Measurements from ENCODE around the gene MAP1LC3B.
"Not testable (repeated sequence)": the region's sequence is repeated elsewhere in the genome, so short reads cannot be mapped to it uniquely, and the experiment has no call there.

MAP1LC3B gene

GRCh38 chr16:87376660-87377059, 15.5 kb upstream of the MAP1LC3B start:
- no peak overlapping the region for H2AFZ ChIP-seq (ENCODE audit: low read length)
- peaks cover 59% of the 10 kb centered on the region for H3K79me2 ChIP-seq (ENCODE audit: low read length)
- no peaks in the 10 kb centered on the region for H3K36me3 ChIP-seq (replicated peaks; ENCODE audit: insufficient read depth, low read length)
- no peak for DNase-seq
- H3K4me2 ChIP-seq (ENCODE audit: low read depth, low read length) = no peak overlapping the region
- H3F3A ChIP-seq (ENCODE audit: insufficient read depth, low read length) = no peaks in the 10 kb centered on the region
- no peaks in the 10 kb centered on the region for H3K9me3 ChIP-seq (replicated peaks; ENCODE audit: insufficient read depth, low read length)
- no peaks in the 10 kb centered on the region for H4K20me1 ChIP-seq (ENCODE audit: insufficient read depth, low read length)
- H3K4me1 ChIP-seq (ENCODE audit: low read length) = 0 out of 2 replicates have a peak, but pooled peaks cover 8% of the 10 kb centered on the region
- H3K9ac ChIP-seq (ENCODE audit: low read length) = no peak overlapping the region
- H3K27me3 ChIP-seq (replicated peaks; ENCODE audit: insufficient read depth, low read length) = no peaks in the 10 kb centered on the region
- no peak overlapping the region for H3K27ac ChIP-seq (ENCODE audit: low read length)
- no peak overlapping the region for H3K4me3 ChIP-seq (ENCODE audit: low read length)
- no peaks in the 10 kb centered on the region for H3K9me2 ChIP-seq (replicated peaks; ENCODE audit: insufficient read depth, low read length)
- no peak for TF ChIP-seq EZH2phosphoT487 (IDR thresholded peaks at IDR 0.05; ENCODE audit: low read length)
- no peak for TF ChIP-seq EZH2 (optimal IDR thresholded peaks at IDR 0.05; ENCODE audit: low read depth, low read length)
- TF ChIP-seq CTCF (IDR thresholded peaks at IDR 0.05; ENCODE audit: low read length) = no peak

- not testable (repeated sequence) for H3K9me2 ChIP-seq (replicated peaks; ENCODE audit: insufficient read depth, low read length); H3K9me3 ChIP-seq (replicated peaks; ENCODE audit: insufficient read depth, low read length); DNase-seq; H3K27ac ChIP-seq (ENCODE audit: low read length); H3K27me3 ChIP-seq (replicated peaks; ENCODE audit: insufficient read depth, low read length); H3K9ac ChIP-seq (ENCODE audit: low read length); H3K36me3 ChIP-seq (replicated peaks; ENCODE audit: insufficient read depth, low read length); H2AFZ ChIP-seq (ENCODE audit: low read length); H3K4me3 ChIP-seq (ENCODE audit: low read length); H3F3A ChIP-seq (ENCODE audit: insufficient read depth, low read length); H3K4me1 ChIP-seq (ENCODE audit: low read length); H3K4me2 ChIP-seq (ENCODE audit: low read depth, low read length); H4K20me1 ChIP-seq (ENCODE audit: insufficient read depth, low read length)
- H3K79me2 ChIP-seq (ENCODE audit: low read length) = peaks cover 57% of the 10 kb centered on the region
Measured at GRCh38 chr16:87379312-87379752, 12.8 kb upstream of the MAP1LC3B start.

- Histone ChIP-seq H3K79me2 (ENCODE audit: low read length) (peaks cover 55% of the 10 kb centered on the region), H3K27ac (ENCODE audit: low read length) (no peak overlapping the region), H2AFZ (ENCODE audit: low read length) (no peak overlapping the region), H3K4me2 (ENCODE audit: low read depth, low read length) (no peak overlapping the region), H4K20me1 (ENCODE audit: insufficient read depth, low read length) (no peaks in the 10 kb centered on the region), H3K9me3 (replicated peaks; ENCODE audit: insufficient read depth, low read length) (no peaks in the 10 kb centered on the region), H3K27me3 (replicated peaks; ENCODE audit: insufficient read depth, low read length) (no peaks in the 10 kb centered on the region), H3K4me1 (ENCODE audit: low read length) (0 out of 2 replicates have a peak, but pooled peaks cover 8% of the 10 kb centered on the region), H3K9me2 (replicated peaks; ENCODE audit: insufficient read depth, low read length) (no peaks in the 10 kb centered on the region), H3K9ac (ENCODE audit: low read length) (no peak overlapping the region), H3F3A (ENCODE audit: insufficient read depth, low read length) (no peaks in the 10 kb centered on the region), H3K36me3 (replicated peaks; ENCODE audit: insufficient read depth, low read length) (no peaks in the 10 kb centered on the region), H3K4me3 (ENCODE audit: low read length) (no peak overlapping the region)
- DNase-seq = no peak
- TF ChIP-seq EZH2phosphoT487 (IDR thresholded peaks at IDR 0.05; ENCODE audit: low read length) (no peak), EZH2 (optimal IDR thresholded peaks at IDR 0.05; ENCODE audit: low read depth, low read length) (no peak), CTCF (IDR thresholded peaks at IDR 0.05; ENCODE audit: low read length) (no peak)
Measured at GRCh38 chr16:87380403-87380802, 11.7 kb upstream of the MAP1LC3B start.

GRCh38 chr16:87380881-87381280, 11.3 kb upstream of the MAP1LC3B start:
- H3K79me2 ChIP-seq (ENCODE audit: low read length) = peaks cover 50% of the 10 kb centered on the region
- H3F3A ChIP-seq (ENCODE audit: insufficient read depth, low read length) = no peaks in the 10 kb centered on the region
- H2AFZ ChIP-seq (ENCODE audit: low read length) = no peak overlapping the region
- no peak for DNase-seq
- peak overlapping the region; percentile 9; the same call in 1 of the 2 replicates for H3K4me2 ChIP-seq (ENCODE audit: low read depth, low read length)
- H4K20me1 ChIP-seq (ENCODE audit: insufficient read depth, low read length) = no peaks in the 10 kb centered on the region
- H3K4me1 ChIP-seq (ENCODE audit: low read length) = 0 out of 2 replicates have a peak, but pooled peaks cover 8% of the 10 kb centered on the region
- no peak for TF ChIP-seq CTCF (IDR thresholded peaks at IDR 0.05; ENCODE audit: low read length)
- no peak for TF ChIP-seq EZH2phosphoT487 (IDR thresholded peaks at IDR 0.05; ENCODE audit: low read length)
- TF ChIP-seq EZH2 (optimal IDR thresholded peaks at IDR 0.05; ENCODE audit: low read depth, low read length) = no peak
- no peak overlapping the region for H3K27ac ChIP-seq (ENCODE audit: low read length)
- no peaks in the 10 kb centered on the region for H3K9me3 ChIP-seq (replicated peaks; ENCODE audit: insufficient read depth, low read length)
- H3K27me3 ChIP-seq (replicated peaks; ENCODE audit: insufficient read depth, low read length) = no peaks in the 10 kb centered on the region
- H3K4me3 ChIP-seq (ENCODE audit: low read length) = no peak overlapping the region
- H3K9ac ChIP-seq (ENCODE audit: low read length) = no peak overlapping the region
- H3K9me2 ChIP-seq (replicated peaks; ENCODE audit: insufficient read depth, low read length) = no peaks in the 10 kb centered on the region
- no peaks in the 10 kb centered on the region for H3K36me3 ChIP-seq (replicated peaks; ENCODE audit: insufficient read depth, low read length)

All from MM.1S (cell line).